GM21825 (cell line): ENCODE data around the gene WDR76.
A peak's percentile ranks its signal among the peaks of the same experiment; 100 is the strongest.
"Not testable (repeated sequence)": the region's sequence is repeated elsewhere in the genome, so short reads cannot be mapped to it uniquely, and the experiment has no call there.

ENCODE experiments used
- ATAC-seq: cut with Tn5 transposase; IDR thresholded peaks from one replicate; pipeline ENCODE4 v1.9.1; 2021; ENCODE audit warnings: mild to moderate bottlenecking, moderate library complexity; ENCODE audit not compliant: unreplicated experiment

The WDR76 gene

DNA sequence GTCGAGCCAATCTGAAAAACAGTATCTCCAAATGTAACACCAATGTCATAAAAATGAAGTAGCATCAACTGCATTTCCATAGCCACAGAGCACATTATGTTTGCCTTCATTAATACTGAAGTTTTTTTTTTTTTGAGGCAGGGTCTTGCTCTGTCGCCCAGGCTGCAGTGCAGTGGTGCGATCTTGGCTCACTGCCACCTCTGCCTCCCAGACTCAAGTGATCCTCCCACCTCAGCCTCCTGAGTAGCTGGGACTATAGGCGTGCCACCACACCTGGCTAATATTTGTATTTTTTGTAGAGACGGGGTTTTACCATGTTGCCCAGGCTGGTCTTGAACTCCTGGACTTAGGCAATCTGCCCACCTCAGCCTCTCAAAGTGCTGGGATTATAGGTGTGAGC, 11.7 kb upstream of the WDR76 start:
- not testable (repeated sequence) for ATAC-seq

DNA sequence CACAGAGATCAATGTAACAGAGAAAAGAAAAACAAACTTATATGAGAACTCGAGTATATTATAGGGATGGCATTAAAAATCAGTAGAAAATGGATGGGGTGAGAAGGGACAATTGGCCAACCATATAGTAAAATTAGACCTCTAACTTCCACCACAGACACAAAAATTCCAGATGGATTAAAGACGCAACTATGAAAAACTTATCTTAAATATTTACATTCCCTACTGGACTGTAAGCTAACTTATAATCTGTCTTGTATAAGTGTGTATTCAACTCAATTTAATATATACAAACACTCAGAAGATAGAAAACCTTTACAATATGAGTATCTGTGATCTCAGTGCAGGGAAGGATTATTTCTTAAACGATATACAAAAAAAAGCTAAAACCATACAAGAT, 5.3 kb upstream of the WDR76 start:
- ATAC-seq, result no peak

- peak; percentile 62 for ATAC-seq
These were observed 2.2 kb upstream of the WDR76 start, which contains the start of gene MFAP1 for GRCh38 chr15:43824302-43825246. Gene MFAP1, minus strand, starts transcription at chr15:43824690. Its CDS starts 121 bp downstream, at chr15:43824569.

GRCh38 chr15:43825305-43825704, 1.5 kb upstream of the WDR76 start:
- not testable (repeated sequence) for ATAC-seq

GRCh38 chr15:43826029-43826507, 734 bp upstream of the WDR76 start:
- ATAC-seq, result no peak

DNA sequence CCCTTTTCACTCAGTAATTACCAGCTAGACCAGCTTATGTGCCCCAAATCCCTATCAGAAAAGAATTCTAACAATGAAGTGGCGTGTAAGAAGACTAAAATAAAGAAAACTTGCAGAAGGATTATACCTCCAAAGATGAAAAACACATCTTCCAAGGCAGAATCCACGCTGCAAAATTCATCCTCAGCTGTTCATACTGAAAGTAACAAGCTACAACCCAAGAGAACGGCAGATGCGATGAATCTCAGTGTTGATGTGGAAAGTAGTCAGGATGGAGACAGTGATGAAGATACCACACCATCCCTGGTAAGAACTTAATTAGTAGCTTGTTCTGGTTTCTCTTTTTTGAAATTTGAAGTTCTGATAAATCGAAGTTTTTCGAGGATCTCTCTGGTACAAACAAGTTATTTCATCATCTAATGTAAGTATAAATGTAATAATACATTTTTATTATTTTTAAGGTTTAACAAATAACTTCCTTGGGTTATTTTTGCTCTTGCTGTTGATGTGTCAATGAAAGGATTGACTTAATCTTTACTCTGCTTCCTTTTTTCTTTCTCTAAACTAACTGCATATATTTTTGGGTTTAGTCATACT, 1.4 kb downstream of the WDR76 start:
- no peak for ATAC-seq

GRCh38 chr15:43829951-43830540, 3.2 kb downstream of the WDR76 start:
- ATAC-seq, result not testable (repeated sequence)

DNA sequence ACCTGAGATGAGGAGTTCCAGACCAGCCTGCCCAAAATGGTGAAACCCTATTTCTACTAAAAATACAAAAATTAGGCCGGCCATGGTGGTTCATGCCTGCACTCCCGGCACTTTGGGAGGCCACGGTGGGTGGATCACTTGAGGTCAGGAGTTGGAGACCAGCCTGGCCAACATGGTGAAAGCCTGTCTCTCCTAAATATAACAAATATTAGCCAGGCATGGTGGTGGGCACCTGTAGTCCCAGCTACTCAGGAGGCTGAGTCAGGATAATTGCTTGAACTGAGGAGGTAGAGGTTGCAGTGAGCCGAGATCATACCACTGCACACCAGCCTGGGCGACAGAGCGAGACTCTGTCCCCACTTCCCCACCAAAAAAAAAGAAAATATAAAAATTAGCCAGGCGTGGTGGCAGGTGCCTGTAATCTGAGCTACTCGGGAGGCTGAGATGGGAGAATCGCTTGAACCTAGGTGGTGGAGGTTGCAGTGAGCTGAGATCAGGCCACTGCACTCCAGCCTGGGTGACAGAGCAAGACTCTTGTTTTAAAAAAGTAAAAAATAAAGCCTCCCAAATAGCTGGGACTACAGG, 4.0 kb downstream of the WDR76 start:
- not testable (repeated sequence) for ATAC-seq

GRCh38 chr15:43831519-43832052, 4.8 kb downstream of the WDR76 start:
- not testable (repeated sequence) for ATAC-seq

- not testable (repeated sequence) for ATAC-seq
These were observed 5.7 kb downstream of the WDR76 start for GRCh38 chr15:43832485-43832884.

DNA sequence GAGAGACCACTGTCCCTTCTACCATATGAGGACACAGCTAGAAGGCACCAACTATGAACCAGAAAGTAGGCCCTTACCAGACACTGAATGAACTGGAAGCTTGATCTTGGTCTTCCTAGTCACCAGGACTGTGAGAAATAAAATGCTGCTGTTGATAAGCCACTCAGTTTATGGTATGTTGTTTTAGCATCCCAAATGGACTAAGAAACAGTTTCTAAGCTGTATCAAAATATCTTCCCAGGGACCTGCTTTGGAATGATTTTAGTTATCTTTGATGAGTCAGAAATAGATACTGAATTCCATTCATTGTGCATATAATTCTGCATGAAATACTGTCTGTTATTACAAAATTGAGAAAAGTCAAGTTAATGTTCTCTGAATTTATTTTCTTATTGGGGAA, 18.6 kb downstream of the WDR76 start:
- no peak for ATAC-seq

GRCh38 chr15:43851251-43851650, 24.4 kb downstream of the WDR76 start:
- no peak for ATAC-seq

- no peak for ATAC-seq
These were observed 25.8 kb downstream of the WDR76 start for GRCh38 chr15:43852607-43853006.

DNA sequence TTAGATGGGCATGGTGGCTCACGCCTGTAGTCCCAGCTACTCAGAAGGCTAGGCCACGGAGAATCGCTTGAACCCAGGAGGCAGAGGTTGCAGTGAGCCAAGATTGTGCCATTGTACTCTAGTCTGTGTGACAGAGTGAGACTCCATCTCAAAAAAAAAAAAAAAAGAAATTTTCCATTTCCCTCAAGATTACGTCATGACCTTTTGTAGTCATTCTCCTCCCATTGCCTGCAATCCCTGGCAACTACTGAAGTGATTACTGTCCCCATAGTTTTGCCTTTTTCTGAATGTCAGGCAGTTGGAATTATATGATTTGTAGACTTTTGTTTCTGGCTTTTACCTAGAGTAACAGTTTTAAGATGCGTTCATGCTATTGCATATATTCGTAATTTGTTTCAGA, 28.0 kb downstream of the WDR76 start:
- no peak for ATAC-seq

GRCh38 chr15:43859546-43859945, 32.7 kb downstream of the WDR76 start:
- no peak for ATAC-seq

GRCh38 chr15:43866636-43867035, 39.8 kb downstream of the WDR76 start:
- ATAC-seq, result not testable (repeated sequence)

DNA sequence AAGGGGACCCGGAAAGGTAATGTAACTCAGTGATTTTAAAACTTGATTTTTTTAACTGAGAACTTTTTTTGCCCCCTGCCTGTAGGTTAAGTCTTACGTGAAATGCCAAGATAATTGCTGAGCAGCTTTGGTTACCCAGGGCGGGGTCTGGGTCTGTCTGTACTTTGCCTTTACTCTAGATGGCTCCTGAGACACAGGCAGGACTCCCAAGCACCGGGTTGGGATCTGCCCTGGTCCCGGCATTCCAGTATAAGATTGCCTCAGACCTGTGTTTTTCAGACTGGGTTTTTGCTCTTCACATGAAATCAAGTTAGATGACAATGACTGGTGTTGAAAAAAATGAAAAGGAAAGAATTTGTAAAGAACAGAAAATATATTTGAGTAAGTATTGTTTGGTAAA, 40.3 kb downstream of the WDR76 start:
- no peak for ATAC-seq

DNA sequence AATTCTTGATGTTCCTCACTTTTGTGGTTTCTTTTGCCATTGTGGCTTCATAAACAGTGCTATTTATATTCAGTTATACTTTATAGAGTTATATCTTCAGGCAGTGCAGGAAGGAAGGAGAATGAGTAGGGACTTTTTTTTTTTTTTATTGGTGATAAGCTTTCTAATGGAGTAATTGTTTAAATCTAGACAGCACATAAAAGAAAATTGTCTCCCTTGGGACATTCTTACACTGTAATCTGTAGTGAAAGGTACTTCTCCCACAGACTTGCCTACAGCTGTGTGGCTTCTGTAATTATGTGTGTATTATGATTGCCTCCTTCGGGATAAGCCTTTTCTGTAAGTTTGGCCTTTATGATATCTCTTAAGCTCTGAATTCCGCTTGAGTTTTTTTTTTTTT, 41.6 kb downstream of the WDR76 start:
- no peak for ATAC-seq

DNA sequence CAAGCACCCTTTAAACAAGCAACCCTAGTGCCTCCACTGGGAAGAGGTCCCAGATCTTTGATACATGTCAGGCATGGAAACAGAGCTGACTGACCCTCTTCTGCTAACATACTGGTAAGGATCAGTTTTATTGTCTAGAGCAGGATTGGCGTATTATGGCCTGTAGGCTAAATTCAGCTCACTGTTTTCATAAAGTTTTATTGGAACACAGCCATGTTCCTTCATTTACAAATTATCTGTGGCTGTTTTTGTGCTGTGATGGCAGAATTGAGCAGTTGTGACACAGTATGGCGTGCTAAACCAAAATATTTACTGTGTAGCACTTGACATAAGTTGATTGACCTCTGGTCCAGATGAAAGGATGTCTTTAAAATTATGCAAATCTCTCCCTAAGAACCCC, 45.0 kb downstream of the WDR76 start:
- no peak for ATAC-seq

- no peak for ATAC-seq
These were observed 45.7 kb downstream of the WDR76 start for GRCh38 chr15:43872416-43873020.

GRCh38 chr15:43873651-43874050, 46.8 kb downstream of the WDR76 start:
- ATAC-seq, result no peak
